ENCODE data around the gene TGFBI. TPM values are rescaled to one million over a fixed set of nuclear protein-coding genes. Genes with fewer than 3 reads are reported as not detected.
A peak's percentile ranks its signal among the peaks of the same experiment; 100 is the strongest.

The TGFBI gene
- total RNA-seq, 2 donors from 2014 or later = 17.9 to 41.7 TPM

DNA sequence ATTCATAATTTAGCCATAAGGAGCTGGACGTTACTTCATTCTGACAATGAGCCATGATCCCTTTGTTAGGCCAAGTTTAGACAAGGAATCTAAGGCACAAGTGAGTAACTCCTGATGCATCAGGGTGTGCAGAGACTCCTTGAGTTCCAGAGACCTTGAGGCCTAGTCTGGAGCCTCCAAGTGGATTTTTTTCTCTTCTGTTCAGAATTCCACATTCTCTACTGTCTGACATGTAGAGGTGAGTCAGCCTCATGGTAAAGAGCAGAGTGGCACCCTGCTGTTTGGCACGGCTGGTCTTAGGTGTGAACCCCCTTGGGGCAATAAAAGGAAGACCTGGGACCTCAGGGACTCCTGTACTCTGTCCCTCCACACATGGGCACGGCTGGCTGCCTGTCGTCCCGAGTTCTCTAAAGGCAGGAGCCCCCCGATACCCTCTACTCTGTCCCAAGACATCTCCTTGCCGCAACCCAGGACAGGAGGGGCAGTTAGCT is 22.0 kb upstream of the TGFBI start:
- no peak for DNase-seq (ENCODE audit: low spot score)
- H3K27me3 ChIP-seq (replicated peaks; ENCODE audit: insufficient read depth) = peaks cover 2% of the 10 kb centered on the region
- WGBS = 85% methylated on average over 7 of the region's 7 CpGs
- H3K9me3 ChIP-seq = no peaks in the 10 kb centered on the region
- intact Hi-C loops (cut with DNase I) = no loop called here
- no peak for TF ChIP-seq POLR2AphosphoS5 (IDR thresholded peaks at IDR 0.05)
- TF ChIP-seq CTCF (IDR thresholded peaks at IDR 0.05) = no peak
- no peak for TF ChIP-seq POLR2A (IDR thresholded peaks at IDR 0.05)
- no peak overlapping the region for H3K4me3 ChIP-seq
- no peaks in the 10 kb centered on the region for H3K4me1 ChIP-seq (replicated peaks)
- H3K36me3 ChIP-seq = no peaks in the 10 kb centered on the region
- H3K27ac ChIP-seq = no peak overlapping the region

DNA sequence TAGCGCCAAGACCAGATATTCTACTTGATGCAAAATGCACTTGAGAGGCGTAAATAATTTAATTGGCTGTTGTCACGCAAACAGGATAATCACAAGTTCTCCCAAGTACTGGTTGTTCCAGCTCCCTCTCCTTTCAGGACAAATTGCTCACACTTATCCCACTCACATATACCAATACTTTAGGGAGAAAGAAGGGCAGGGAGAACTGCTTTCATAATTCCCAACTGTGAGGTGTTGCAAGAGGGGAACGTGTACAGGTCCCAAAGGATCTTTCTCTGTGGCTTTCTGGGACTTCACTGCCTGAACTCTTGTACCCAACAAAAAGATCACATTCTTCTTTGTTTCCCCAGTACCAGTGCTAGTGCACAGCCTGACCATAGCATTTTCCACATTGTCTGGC is 21.5 kb upstream of the TGFBI start:
- peaks cover 2% of the 10 kb centered on the region for H3K27me3 ChIP-seq (replicated peaks; ENCODE audit: insufficient read depth)
- H3K27ac ChIP-seq = no peak overlapping the region
- no peak for DNase-seq (ENCODE audit: low spot score)
- WGBS = 82% methylated on average over 4 of the region's 4 CpGs
- no peaks in the 10 kb centered on the region for H3K4me1 ChIP-seq (replicated peaks)
- TF ChIP-seq POLR2A (IDR thresholded peaks at IDR 0.05) = no peak
- TF ChIP-seq CTCF (IDR thresholded peaks at IDR 0.05) = no peak
- TF ChIP-seq POLR2AphosphoS5 (IDR thresholded peaks at IDR 0.05) = no peak
- no peak overlapping the region for H3K4me3 ChIP-seq
- no peaks in the 10 kb centered on the region for H3K9me3 ChIP-seq
- H3K36me3 ChIP-seq = no peaks in the 10 kb centered on the region
- intact Hi-C loops (cut with DNase I) = no loop called here

DNA sequence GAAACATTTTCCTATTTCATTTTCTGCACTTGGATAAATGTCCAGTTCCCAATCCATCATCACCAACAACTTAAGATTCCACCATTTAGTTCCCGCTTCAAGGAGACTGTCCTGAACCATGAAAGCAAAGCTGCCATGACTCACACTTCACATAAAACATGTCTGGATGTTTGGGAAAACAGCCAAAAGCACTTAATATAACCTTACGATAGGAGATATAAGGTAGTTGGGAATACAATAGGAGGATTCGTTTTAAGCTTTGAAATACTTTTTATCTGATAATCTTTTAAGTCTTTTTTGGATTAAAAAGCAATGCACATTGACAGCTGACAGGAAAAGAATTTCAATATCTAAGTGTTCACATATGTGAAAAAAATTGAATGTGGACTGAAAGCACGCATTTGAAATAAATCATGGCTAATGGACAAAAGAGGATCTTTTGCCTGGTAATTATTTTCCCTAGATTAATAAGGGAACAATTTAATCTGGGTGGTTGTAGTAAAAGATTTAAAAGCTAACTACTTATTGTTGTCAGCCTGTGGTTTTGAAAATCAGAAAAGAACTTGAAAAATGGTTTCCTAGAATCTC is 17.3 kb upstream of the TGFBI start:
- WGBS = 17% methylated on average over 4 of the region's 4 CpGs
- TF ChIP-seq CTCF (IDR thresholded peaks at IDR 0.05) (no peak), POLR2A (IDR thresholded peaks at IDR 0.05) (no peak)
- intact Hi-C loops (cut with DNase I) = no loop called here
- Histone ChIP-seq H3K27me3 (replicated peaks; ENCODE audit: insufficient read depth) (no peaks in the 10 kb centered on the region), H3K4me1 (replicated peaks) (no peaks in the 10 kb centered on the region), H3K36me3 (no peaks in the 10 kb centered on the region), H3K27ac (no peak overlapping the region), H3K4me3 (no peak overlapping the region), H3K9me3 (no peaks in the 10 kb centered on the region)
- DNase-seq (ENCODE audit: low spot score) = no peak

DNA sequence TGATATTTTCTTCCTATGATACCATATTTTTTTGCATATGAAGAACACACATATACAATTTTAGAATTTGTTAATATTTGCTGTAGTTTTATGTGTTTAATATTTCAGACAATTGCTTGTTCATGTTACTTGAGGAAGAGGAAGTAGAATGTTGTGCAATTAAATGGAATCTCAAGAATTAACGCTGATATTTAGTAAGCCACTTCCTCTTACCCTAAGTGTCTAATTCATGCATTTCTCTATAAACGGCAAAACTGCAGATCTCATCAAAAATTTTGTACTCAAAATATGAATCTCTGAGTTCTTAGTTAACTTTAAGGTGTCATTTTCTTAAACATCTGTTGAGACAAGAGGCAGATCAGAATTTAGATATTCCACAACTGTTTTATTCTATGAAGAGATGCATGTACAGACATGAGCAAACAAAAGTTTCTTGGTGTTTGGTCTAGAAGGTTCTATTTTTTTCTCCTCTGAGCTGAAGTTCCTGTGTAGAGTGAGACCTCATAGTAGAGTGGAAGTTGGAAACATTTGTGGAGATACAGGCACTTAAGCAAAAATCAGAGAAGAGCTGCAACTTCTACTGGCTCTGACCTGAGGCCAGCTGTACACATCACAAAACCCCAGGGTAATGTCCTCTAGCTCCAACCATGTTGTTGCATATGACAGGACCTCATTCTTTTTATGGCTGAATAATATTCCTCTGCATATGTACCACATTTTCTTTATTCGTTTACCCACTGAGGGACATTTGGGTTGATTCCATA is 16.6 kb upstream of the TGFBI start:
- no peaks in the 10 kb centered on the region for H3K9me3 ChIP-seq
- no peaks in the 10 kb centered on the region for H3K27me3 ChIP-seq (replicated peaks; ENCODE audit: insufficient read depth)
- no peaks in the 10 kb centered on the region for H3K36me3 ChIP-seq
- TF ChIP-seq POLR2A (IDR thresholded peaks at IDR 0.05) (no peak), POLR2AphosphoS5 (IDR thresholded peaks at IDR 0.05) (peak; percentile 30)
- intact Hi-C loops (cut with DNase I) = no loop called here
- no peak overlapping the region for H3K27ac ChIP-seq
- H3K4me3 ChIP-seq = no peak overlapping the region
- H3K4me1 ChIP-seq (replicated peaks) = no peaks in the 10 kb centered on the region
- 14% methylated on average over 3 of the region's 3 CpGs for WGBS
- DNase-seq (ENCODE audit: low spot score) = no peak

- Histone ChIP-seq H3K9me3 (no peaks in the 10 kb centered on the region), H3K36me3 (no peaks in the 10 kb centered on the region), H3K4me3 (no peak overlapping the region), H3K27ac (no peak overlapping the region), H3K4me1 (replicated peaks) (no peaks in the 10 kb centered on the region), H3K27me3 (replicated peaks; ENCODE audit: insufficient read depth) (no peaks in the 10 kb centered on the region)
- DNase-seq (ENCODE audit: low spot score) = no peak
- intact Hi-C loops (cut with DNase I) = no loop called here
- 32% methylated on average over 2 of the region's 2 CpGs for WGBS
- TF ChIP-seq POLR2A (IDR thresholded peaks at IDR 0.05) (no peak), CTCF (IDR thresholded peaks at IDR 0.05) (no peak), POLR2AphosphoS5 (IDR thresholded peaks at IDR 0.05) (no peak)
Measured at GRCh38 chr5:136013559-136013958, 15.2 kb upstream of the TGFBI start.

Measured in prostate gland (tissue), 2 donors.